Ureter (tissue), 1 donor: ENCODE data around the gene LRCH3. TPM values are rescaled to one million over a fixed set of nuclear protein-coding genes. Genes with fewer than 3 reads are reported as not detected.

Experiments used
- DNase-seq: peaks from one replicate; pipeline ENCODE4 v3.0.0-alpha.2; 2020; ENCODE audit warnings: low spot score
- total RNA-seq: library from RNA; stranded (reverse); gene quantifications from one replicate; pipeline ENCODE4 v1.2.4, GENCODE V29; 2023
- donor health status: DM: yes; HTN: yes; CAD: no.

Gene LRCH3
- total RNA-seq, 1 donor from 2014 or later: 82.9 TPM

- DNase-seq: no peak
These were observed 43.1 kb downstream of the LRCH3 start for GRCh38 chr3:197833930-197834715.

DNA sequence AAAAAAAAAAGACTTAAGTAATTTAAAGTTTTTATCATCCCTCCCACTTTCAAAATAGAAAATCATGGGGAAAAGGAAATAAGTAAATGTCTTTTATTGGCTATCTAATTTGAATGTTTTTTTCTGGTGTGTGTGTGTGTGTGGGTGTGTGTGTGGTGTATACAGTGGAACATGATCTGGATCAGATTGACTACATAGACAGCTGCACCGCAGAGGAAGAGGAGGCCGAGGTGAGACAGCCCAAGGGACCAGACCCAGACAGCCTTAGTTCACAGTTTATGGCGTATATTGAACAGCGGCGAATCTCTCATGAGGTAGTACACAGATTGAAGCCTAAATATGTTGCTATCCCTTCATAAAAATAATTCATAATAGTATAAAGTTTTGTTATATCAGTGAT, 44.5 kb downstream of the LRCH3 start:
- DNase-seq: no peak

DNA sequence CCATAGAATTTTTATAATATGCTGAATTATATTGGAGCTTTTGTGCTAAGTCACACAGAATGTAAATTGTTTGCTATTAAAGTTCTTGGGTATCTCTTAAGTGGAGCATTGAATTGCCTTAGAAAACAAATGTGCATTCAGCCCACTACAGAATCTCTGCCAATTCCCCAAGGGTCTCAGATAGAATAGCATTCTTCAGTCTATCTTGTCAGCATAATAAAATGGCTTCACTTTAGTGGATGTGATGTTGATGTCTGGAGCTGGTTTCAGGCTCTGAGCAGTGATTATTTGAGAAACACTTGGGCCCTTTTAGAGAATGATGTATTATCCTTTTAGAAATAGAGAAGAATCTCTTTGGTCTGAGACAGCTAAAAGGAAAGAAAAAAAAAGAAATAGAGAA, 45.2 kb downstream of the LRCH3 start:
- no peak for DNase-seq

GRCh38 chr3:197837282-197837681, 46.2 kb downstream of the LRCH3 start:
- DNase-seq: no peak

DNA sequence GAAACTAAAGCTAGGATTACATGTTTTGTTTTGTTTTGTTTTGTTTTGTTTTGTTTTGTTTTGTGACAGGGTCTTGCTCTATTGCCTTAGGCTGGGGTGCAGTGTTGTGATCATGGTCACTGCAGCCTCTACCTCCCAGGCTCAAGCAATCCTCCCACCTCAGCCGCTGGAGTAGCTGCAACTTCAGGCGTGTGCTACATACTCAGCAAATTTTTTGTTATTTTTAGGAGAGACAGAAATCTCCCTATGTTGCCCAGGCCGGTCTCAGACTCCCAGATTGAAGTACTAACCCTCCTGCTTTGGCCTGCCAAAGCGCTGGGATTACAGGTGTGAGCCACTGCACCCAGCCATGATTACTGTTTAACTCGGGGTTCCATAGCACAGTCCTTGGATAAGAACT, 50.7 kb downstream of the LRCH3 start:
- no peak for DNase-seq

GRCh38 chr3:197846491-197846890, 55.4 kb downstream of the LRCH3 start:
- DNase-seq: no peak

- no peak for DNase-seq
These were observed 56.9 kb downstream of the LRCH3 start for GRCh38 chr3:197847866-197848401.

DNA sequence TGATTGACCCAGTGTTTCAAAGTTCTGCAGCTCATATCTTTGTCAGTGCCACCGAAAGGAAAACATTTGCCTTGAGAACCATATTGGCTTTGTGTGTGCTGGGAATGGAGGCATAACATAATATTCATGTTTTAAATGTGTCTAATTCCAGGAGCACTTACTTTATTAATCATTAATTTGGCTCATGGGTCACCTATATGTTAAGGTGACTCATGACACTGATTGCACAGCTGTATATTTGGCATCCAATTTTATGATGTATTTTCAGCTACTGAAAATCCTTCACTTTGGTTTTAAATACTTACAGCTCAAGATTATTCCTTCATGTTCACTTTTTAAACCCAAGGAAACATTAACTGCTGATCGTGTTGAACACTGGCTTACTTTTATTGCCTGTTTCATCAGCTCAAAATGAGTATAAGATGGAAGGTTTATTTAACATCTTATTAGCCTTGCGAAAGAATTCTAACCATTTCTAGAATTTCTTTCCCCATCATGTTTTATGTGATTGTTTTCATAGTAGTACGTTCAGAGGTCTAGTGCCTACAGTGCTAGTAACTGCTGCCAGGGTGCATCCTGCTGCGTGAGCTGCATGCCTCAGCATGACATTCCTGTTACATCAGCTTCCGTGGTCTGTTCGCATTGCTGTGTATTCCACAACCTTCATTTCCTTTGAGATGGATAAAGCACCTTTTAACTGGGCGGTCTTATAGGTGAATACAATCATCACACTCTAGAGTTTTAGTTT, 63.7 kb downstream of the LRCH3 start:
- no peak for DNase-seq

DNA sequence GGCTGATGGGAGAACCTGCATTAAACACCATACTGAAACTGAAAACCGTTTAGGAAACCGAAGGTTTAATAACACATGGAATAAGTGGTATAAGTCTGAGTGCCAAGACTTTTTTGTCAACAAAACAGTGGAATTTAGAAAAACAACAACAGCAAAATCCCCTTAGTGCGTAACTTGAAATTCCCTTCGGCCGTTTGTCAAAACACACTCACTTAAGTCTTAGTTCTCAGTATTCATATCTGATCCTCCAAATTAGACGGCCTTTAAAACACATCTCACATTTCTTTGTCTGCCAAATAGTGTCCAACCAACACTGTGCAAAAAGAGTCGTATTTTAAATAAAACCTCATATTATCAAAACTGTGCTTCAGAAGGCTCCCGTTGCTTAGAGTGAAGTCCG, 64.5 kb downstream of the LRCH3 start:
- DNase-seq: no peak

GRCh38 chr3:197856199-197856816, 65.3 kb downstream of the LRCH3 start:
- no peak for DNase-seq

DNA sequence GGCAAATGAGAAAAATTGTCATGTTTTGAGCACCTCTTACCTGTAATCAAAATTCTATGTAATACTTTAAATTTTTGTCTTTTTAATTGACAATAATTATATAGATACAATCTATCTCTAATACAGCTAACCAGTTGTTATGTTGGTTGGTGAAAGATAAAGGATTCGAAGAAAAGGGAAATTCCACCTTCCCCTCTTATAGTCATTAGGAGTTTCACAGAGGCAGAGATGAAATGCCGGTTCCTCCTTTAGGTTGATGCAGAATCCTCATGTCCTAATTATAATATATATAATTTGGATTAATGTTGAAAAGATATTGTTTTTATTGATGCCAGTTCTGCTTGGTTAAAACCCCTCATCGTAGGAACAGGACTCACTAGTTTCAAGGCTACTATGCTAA, 67.1 kb downstream of the LRCH3 start:
- no peak for DNase-seq

- DNase-seq: no peak
These were observed 67.5 kb downstream of the LRCH3 start for GRCh38 chr3:197858598-197858997.

- no peak for DNase-seq
These were observed 75.0 kb downstream of the LRCH3 start for GRCh38 chr3:197866035-197866434.

DNA sequence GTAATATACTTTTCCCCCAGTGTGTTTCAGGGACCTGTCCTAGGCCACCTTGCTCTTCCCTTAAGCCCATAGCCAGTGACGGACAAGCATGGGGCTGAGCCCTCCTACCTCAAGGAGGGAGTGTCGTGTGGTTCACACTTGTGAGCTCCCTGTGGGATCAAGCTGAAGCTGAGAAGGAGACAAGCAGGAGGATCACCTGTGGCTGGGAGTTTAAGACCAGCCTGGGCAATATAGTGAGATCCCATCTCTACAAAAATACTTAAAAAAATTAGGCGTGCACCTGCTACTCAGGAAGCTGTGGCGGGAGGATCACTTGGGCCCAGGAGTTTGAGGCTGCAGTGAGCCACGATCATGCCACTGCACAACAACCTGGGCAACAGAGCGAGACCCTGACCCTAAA, 82.3 kb downstream of the LRCH3 start:
- no peak for DNase-seq

- no peak for DNase-seq
These were observed 83.0 kb downstream of the LRCH3 start for GRCh38 chr3:197874064-197874463.

DNA sequence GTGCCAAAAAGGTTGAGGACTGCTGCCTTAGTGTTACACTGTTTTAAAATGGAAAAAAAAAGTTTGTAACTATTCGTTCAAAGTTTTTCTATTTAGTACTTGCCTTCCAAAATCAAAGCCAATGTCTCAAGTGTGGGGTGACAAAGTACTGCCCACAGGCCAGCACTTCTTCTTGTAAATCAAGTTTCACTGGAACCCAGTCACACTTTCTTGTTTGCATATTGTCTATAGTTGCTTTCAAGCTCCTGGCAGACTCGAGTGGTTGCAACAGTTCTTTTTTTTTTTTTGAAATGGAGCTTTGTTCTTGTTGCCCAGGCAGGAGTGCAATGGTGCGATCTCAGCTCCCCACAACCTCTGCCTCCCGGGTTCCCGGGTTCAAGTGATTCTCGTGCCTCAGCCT, 83.6 kb downstream of the LRCH3 start:
- DNase-seq: no peak

DNA sequence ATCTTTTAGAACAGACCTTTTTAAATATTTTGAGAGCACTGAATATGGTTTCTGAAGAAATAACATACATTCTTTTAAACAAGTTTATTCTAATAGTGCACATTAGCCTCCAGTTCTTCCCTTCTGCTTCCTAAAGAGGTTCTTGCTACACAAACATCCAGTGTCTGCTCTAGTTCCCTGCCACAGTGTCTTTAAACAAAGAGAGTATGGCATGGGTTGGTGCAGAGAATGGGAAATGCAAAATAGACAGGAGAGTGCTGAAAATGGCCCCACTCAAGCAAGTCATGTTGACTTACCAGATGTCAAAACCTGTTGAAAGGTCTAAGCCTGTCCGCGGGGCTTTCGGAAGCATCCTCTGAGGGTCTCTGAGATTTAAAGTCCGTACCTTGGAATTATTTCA, 86.8 kb downstream of the LRCH3 start:
- no peak for DNase-seq

DNA sequence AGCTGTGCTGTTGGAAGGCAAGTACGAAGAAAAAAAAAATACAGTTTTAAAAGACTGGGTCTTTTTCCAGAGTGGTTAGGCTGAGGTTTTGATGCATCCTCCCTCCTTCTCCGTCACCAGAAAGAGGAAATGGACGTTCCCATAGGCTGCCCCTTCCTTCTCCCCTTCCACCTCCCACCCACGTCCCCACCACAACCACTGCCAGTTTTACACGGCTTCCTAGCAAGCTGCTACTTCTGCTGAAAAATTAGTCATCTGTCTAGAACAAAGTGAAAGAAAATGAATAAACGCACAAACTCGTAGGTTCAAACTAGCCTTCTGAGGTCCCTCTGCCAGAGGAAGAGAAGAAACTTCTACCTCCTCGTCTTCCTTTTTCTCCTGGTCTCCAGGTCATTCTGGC, 87.4 kb downstream of the LRCH3 start:
- no peak for DNase-seq

DNA sequence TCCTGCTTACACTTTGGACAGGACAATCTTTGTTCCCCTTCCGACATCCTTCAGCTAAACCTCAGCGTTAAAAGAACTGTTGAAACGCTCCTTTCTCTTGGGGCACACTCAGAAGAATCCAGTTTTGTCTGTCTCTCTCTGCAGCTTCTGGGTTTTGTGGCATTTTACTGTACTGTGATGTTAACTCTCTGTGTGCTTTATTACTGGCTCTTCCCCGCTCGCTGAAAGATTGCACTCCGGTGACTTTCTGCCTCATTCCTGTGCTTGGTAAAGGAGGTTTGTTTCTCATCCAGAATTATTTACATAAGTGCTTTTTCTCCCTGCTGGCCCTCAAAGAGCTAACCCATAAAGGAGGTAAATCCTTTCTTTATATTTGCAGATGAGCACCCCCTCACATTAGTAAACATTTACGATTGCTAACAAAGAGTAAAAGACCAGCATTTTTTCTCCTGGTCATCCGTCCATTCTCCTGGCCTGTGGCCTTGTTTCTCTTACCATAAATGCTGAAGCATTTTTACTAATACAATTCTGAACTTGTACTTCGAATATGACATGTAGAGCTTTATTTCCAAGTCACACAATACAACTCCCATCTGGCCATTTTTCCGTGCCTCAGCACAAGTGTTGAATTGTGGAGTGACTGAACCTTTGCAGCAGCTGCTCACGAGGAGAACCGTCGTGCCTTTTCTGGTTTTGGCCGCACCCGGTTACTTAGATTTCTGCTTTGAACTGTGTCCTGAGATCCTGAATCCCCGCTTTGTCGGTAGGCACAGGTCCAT, 89.6 kb downstream of the LRCH3 start:
- no peak for DNase-seq

DNA sequence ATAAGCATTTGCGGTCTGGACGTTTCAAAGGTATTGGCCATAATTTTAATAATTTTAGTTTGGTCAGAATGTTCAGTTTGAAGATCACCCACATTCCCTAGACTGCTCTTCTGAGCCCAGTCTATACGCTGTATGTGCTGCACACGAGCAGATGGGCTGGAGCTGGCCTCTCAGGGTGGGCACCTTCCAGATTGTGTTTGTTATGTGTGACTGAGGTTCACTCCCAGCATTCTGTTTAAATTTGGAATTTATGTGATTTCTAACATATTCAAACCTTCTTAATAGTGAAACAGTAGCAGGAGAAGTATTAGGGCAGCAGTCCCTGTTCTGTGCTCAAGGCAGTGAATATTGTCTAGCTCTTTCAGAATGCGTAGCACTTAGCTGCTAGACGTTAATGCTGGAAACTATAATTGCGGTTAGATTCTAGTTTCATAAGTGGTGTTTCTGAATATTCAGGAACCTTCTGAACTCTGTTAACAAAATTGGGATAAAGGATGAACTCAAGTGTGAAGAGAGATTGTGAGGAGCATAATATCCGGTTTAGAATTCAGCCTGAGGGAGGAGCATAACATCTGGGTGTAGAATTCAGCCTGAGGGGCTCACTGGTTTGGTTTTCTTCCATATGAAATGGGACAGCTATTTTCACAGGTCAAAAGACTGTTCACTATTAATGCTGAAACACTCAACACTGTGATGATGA, 90.4 kb downstream of the LRCH3 start:
- DNase-seq: no peak

DNA sequence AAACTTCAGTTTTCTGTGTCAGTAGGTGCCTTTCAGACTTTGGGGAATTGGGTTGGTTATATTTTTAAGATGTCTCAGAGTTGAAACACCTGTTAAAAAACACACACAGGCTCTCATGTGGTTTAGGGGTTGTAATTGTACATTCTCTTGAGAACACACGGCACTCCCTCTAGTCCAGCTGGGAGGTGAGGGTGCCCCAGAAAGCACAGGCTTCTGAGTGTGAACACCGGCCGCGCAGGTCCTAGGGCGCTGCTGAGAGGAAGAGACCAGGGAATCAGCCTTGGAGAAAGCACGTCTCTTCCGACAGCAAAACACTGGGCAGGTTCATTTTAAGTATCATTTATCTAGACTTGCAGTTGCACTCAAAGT, 90.9 kb downstream of the LRCH3 start:
- DNase-seq: no peak
